ENCODE data around the gene OR13F1. TPM values are rescaled to one million over a fixed set of nuclear protein-coding genes. Genes with fewer than 3 reads are reported as not detected.

The OR13F1 gene
- total and polyA plus RNA-seq, 2 of the 13 experiments (the other 11 are each of a cell fraction or from before 2014, with no cell fraction given) = not detected

DNA sequence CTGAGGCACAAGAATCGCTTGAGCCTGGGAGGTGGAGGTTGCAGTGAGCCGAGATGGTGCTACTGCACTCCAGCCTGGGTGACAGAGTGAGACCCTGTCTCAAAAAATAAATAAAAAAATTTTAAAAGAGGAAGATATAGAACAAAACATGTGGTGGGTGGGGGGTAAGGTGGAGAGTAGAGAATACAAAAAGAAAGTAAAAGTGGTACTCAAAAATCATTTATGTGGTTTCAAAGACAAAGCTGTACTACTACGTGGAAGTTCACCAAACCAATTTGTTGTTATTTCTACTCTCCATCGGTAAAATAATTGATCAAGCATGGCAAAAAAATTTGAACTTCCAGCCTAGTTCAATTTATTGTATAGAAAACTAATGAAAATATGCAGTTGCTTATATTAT, 40.6 kb downstream of the OR13F1 start (continued):
- TF ChIP-seq, protein P1, sequence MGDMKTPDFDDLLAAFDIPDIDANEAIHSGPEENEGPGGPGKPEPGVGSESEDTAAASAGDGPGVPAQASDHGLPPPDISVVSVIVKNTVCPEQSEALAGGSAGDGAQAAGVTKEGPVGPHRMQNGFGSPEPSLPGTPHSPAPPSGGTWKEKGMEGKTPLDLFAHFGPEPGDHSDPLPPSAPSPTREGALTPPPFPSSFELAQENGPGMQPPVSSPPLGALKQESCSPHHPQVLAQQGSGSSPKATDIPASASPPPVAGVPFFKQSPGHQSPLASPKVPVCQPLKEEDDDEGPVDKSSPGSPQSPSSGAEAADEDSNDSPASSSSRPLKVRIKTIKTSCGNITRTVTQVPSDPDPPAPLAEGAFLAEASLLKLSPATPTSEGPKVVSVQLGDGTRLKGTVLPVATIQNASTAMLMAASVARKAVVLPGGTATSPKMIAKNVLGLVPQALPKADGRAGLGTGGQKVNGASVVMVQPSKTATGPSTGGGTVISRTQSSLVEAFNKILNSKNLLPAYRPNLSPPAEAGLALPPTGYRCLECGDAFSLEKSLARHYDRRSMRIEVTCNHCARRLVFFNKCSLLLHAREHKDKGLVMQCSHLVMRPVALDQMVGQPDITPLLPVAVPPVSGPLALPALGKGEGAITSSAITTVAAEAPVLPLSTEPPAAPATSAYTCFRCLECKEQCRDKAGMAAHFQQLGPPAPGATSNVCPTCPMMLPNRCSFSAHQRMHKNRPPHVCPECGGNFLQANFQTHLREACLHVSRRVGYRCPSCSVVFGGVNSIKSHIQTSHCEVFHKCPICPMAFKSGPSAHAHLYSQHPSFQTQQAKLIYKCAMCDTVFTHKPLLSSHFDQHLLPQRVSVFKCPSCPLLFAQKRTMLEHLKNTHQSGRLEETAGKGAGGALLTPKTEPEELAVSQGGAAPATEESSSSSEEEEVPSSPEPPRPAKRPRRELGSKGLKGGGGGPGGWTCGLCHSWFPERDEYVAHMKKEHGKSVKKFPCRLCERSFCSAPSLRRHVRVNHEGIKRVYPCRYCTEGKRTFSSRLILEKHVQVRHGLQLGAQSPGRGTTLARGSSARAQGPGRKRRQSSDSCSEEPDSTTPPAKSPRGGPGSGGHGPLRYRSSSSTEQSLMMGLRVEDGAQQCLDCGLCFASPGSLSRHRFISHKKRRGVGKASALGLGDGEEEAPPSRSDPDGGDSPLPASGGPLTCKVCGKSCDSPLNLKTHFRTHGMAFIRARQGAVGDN (CRISPR knock-in tag; IDR thresholded peaks at IDR 0.05) = no peak
- TF ChIP-seq ZNF614 (CRISPR knock-in tag; IDR thresholded peaks at IDR 0.05; ENCODE audit: borderline replicate concordance) = no peak

DNA sequence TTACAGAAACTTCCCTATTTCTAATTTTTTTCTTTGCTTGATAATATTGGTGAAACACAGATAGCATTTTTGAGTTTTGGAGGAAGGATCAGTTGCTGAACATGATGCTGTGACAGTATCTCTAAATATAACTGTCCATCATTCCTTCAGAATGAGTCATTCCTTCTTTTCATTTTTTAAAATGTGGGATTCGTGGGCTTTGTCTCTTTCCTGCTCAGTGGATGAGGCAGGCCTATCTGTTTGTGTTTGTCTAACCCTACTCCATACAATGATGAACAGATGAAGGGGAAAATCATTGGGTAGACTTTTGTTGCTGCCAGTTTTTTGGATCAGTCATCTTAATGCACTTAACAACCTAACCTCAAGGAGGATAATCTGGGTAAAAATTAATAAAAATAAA, 49.2 kb downstream of the OR13F1 start:
- no TSS peak for BruUV-seq (replicated peaks)
- H3K4me1 ChIP-seq (ENCODE audit: insufficient read depth, low read length) = no peaks in the 10 kb centered on the region
- ChIA-PET CTCF (ENCODE audit: low intra/inter-chr PET ratio, low total read pairs) (no interaction called here), POLR2A (no interaction called here)
- H3K79me2 ChIP-seq (ENCODE audit: insufficient read depth, low read length) = no peaks in the 10 kb centered on the region
- no peaks in the 10 kb centered on the region for H3K27me3 ChIP-seq (ENCODE audit: control insufficient read depth in 1 of 2, insufficient read depth in 2 of 2, low read length in 2 of 2)
- DNase-seq (ENCODE audit: low spot score) = no peak
- H3K4me3 ChIP-seq (replicated peaks in 1 of 3; ENCODE audit: insufficient read depth in 1 of 3, low read depth in 2 of 3, low read length in 3 of 3) = no peak overlapping the region
- FAIRE-seq = no peak
- in situ Hi-C loops (cut with HindIII; ENCODE audit: extremely low pct_ligation_motif_present, low pct_unique_long_range_greater_than_20kb) (no loop called here), intact Hi-C loops (cut with micrococcal nuclease; ENCODE audit: unreplicated experiment) (no loop called here)
- no peak overlapping the region for H3K9ac ChIP-seq (ENCODE audit: insufficient read depth, low read depth, low read length)
- ATAC-seq = no peak
- H4K20me1 ChIP-seq (ENCODE audit: insufficient read depth, low read length) = no peaks in the 10 kb centered on the region
- H3K36me3 ChIP-seq (replicated peaks in 1 of 2; ENCODE audit: control insufficient read depth in 1 of 2, insufficient read depth in 2 of 2, low read length in 2 of 2) = no peaks in the 10 kb centered on the region
- whole genome bisulfite sequencing (ENCODE audit: low lambda C conversion rate) = 3% methylated on average over 1 of the region's 1 CpG
- no peak overlapping the region for H2AFZ ChIP-seq (ENCODE audit: low read length)
- no peak overlapping the region for H3K4me2 ChIP-seq (ENCODE audit: low read depth, low read length)
- no peaks in the 10 kb centered on the region for H3K9me3 ChIP-seq (ENCODE audit: low read length)
- H3K27ac ChIP-seq (ENCODE audit: extremely low read length, insufficient read depth, low read length) = no peak overlapping the region
- TF ChIP-seq PPARG (CRISPR knock-in tag; conservative IDR thresholded peaks at IDR 0.05) (no peak), SIX1 (CRISPR knock-in tag; IDR thresholded peaks at IDR 0.05; ENCODE audit: borderline replicate concordance) (no peak), ZNF543 (CRISPR knock-in tag; IDR thresholded peaks at IDR 0.05) (no peak), ZNF577 (CRISPR knock-in tag; IDR thresholded peaks at IDR 0.05; ENCODE audit: borderline replicate concordance, low read depth) (no peak), SMARCC2 (IDR thresholded peaks at IDR 0.05) (no peak), ZNF30 (CRISPR knock-in tag; IDR thresholded peaks at IDR 0.05) (no peak), ZSCAN31 (CRISPR knock-in tag; IDR thresholded peaks at IDR 0.05; ENCODE audit: low read depth) (no peak), ATM (IDR thresholded peaks at IDR 0.05; ENCODE audit: borderline replicate concordance) (no peak), ZNF83 (CRISPR knock-in tag; IDR thresholded peaks at IDR 0.05; ENCODE audit: borderline replicate concordance) (no peak), KLF11 (CRISPR knock-in tag; IDR thresholded peaks at IDR 0.05) (no peak), BCL6 (CRISPR knock-in tag; IDR thresholded peaks at IDR 0.05) (no peak), HOXA9 (CRISPR knock-in tag; IDR thresholded peaks at IDR 0.05; ENCODE audit: borderline replicate concordance) (no peak)
- TF ChIP-seq, protein P2, sequence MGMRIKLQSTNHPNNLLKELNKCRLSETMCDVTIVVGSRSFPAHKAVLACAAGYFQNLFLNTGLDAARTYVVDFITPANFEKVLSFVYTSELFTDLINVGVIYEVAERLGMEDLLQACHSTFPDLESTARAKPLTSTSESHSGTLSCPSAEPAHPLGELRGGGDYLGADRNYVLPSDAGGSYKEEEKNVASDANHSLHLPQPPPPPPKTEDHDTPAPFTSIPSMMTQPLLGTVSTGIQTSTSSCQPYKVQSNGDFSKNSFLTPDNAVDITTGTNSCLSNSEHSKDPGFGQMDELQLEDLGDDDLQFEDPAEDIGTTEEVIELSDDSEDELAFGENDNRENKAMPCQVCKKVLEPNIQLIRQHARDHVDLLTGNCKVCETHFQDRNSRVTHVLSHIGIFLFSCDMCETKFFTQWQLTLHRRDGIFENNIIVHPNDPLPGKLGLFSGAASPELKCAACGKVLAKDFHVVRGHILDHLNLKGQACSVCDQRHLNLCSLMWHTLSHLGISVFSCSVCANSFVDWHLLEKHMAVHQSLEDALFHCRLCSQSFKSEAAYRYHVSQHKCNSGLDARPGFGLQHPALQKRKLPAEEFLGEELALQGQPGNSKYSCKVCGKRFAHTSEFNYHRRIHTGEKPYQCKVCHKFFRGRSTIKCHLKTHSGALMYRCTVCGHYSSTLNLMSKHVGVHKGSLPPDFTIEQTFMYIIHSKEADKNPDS (CRISPR knock-in tag; IDR thresholded peaks at IDR 0.05) = no peak
- TF ChIP-seq, protein P3, sequence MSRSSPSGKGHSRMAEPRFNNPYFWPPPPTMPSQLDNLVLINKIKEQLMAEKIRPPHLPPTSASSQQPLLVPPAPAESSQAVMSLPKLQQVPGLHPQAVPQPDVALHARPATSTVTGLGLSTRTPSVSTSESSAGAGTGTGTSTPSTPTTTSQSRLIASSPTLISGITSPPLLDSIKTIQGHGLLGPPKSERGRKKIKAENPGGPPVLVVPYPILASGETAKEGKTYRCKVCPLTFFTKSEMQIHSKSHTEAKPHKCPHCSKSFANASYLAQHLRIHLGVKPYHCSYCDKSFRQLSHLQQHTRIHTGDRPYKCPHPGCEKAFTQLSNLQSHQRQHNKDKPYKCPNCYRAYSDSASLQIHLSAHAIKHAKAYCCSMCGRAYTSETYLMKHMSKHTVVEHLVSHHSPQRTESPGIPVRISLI (CRISPR knock-in tag; IDR thresholded peaks at IDR 0.05; ENCODE audit: borderline replicate concordance) = no peak
- TF ChIP-seq, protein P4, sequence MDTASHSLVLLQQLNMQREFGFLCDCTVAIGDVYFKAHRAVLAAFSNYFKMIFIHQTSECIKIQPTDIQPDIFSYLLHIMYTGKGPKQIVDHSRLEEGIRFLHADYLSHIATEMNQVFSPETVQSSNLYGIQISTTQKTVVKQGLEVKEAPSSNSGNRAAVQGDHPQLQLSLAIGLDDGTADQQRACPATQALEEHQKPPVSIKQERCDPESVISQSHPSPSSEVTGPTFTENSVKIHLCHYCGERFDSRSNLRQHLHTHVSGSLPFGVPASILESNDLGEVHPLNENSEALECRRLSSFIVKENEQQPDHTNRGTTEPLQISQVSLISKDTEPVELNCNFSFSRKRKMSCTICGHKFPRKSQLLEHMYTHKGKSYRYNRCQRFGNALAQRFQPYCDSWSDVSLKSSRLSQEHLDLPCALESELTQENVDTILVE (CRISPR knock-in tag; IDR thresholded peaks at IDR 0.05) = no peak
